MM.1S (cell line): ENCODE results near the gene FUT8.

Experiments used
- DNase-seq: peaks from one replicate; pipeline ENCODE4 v3.0.0-alpha.2; 2015
- H2AFZ ChIP-seq: fragments of 300-600 bp; sonication (generic); 2 replicates; pipeline ENCODE4 v1.6.0; 2016; ENCODE audit warnings: antibody characterized with exemption, low read length
- H3F3A ChIP-seq: fragments of 300-600 bp; sonication (generic); 2 replicates; pipeline ENCODE4 v1.6.1; 2016; ENCODE audit warnings: mild to moderate bottlenecking, antibody characterized with exemption, low read length, moderate library complexity, mixed read lengths; ENCODE audit not compliant: insufficient read depth
- H3K27ac ChIP-seq: fragments of 300-600 bp; sonication (generic); 2 replicates; pipeline ENCODE4 v1.5.1; 2016; ENCODE audit warnings: mild to moderate bottlenecking, low read length
- H3K27me3 ChIP-seq: fragments of 300-600 bp; sonication (generic); replicated peaks from 2 replicates; pipeline ENCODE4 v1.6.0; 2016; ENCODE audit warnings: low read length; ENCODE audit not compliant: insufficient read depth
- H3K36me3 ChIP-seq: fragments of 300-600 bp; sonication (generic); replicated peaks from 2 replicates; pipeline ENCODE4 v1.6.1; 2016; ENCODE audit warnings: mild to moderate bottlenecking, low read length, mixed read lengths; ENCODE audit not compliant: insufficient read depth
- H3K4me1 ChIP-seq: fragments of 300-600 bp; sonication (generic); 2 replicates; pipeline ENCODE4 v1.6.1; 2016; ENCODE audit warnings: low read length, mixed read lengths
- H3K4me2 ChIP-seq: fragments of 300-600 bp; sonication (generic); 2 replicates; pipeline ENCODE4 v1.6.0; 2016; ENCODE audit warnings: low read depth, low read length
- H3K4me3 ChIP-seq: fragments of 300-600 bp; sonication (generic); 2 replicates; pipeline ENCODE4 v1.5.1; 2016; ENCODE audit warnings: low read length, mixed read lengths
- H3K79me2 ChIP-seq: fragments of 300-600 bp; sonication (generic); 2 replicates; pipeline ENCODE4 v1.6.1; 2016; ENCODE audit warnings: mixed run types, low read length, mixed read lengths
- H3K9ac ChIP-seq: fragments of 300-600 bp; sonication (generic); 2 replicates; pipeline ENCODE4 v1.6.1; 2016; ENCODE audit warnings: low read length, mixed read lengths
- H3K9me2 ChIP-seq: fragments of 300-600 bp; sonication (generic); replicated peaks from 2 replicates; pipeline ENCODE4 v1.6.1; 2016; ENCODE audit warnings: mild to moderate bottlenecking, low read length, mixed read lengths; ENCODE audit not compliant: insufficient read depth
- H3K9me3 ChIP-seq: fragments of 300-600 bp; sonication (generic); replicated peaks from 2 replicates; pipeline ENCODE4 v1.6.1; 2016; ENCODE audit warnings: mild to moderate bottlenecking, low read length, mixed read lengths; ENCODE audit not compliant: insufficient read depth
- H4K20me1 ChIP-seq: fragments of 300-600 bp; sonication (generic); 2 replicates; pipeline ENCODE4 v1.6.1; 2016; ENCODE audit warnings: mild to moderate bottlenecking, low read length, moderate library complexity, mixed read lengths; ENCODE audit not compliant: insufficient read depth
- EZH2 ChIP-seq: fragments of 300-600 bp; sonication (generic); optimal IDR thresholded peaks from 2 replicates; pipeline ENCODE3; 2017; ENCODE audit warnings: low read depth, mild to moderate bottlenecking, antibody characterized with exemption, low read length, mixed read lengths
- EZH2phosphoT487 ChIP-seq: fragments of 300-600 bp; sonication (generic); IDR thresholded peaks from 2 replicates; pipeline ENCODE4 v1.6.1; 2018; ENCODE audit warnings: antibody characterized with exemption, low read length
- TF ChIP-seq, protein P1 (sequence below): fragments of 300-600 bp; sonication (generic); IDR thresholded peaks from 2 replicates; pipeline ENCODE4 v1.5.1; 2016; ENCODE audit warnings: antibody characterized with exemption, low read length, mixed read lengths

The FUT8 gene

DNA sequence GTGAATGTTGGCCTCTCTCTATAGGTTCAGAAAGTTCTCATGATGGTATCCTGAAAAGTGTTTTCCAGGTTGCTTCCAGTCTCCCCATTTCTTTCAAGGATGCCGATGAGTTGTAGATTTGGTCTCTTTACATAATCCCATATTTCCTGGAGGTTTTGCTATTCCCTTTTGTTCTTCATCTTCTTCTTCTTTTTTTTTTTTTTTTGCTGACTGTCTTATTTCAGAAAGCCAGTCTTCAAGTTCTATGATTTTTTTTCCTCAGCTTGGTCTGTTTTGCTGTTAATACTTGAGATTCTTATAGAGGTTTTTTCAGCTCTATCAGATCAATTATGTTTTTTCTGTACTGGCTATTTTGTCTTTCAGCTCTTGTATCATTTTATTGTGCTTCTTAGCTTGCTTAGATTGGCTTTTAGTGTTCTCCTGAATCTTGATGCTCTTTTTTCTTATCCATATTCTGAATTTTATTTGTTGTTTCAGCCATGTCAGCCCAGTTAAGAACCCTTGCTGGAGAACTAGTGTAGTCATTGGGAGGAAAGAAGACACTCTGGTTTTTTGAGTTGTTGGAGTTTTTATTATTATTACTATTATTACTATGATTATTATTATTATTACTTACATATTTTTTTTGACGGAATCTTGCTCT is 124.4 kb downstream of the FUT8 start:
- Histone ChIP-seq H3K4me3 (no peak overlapping the region), H3K27me3 (no peaks in the 10 kb centered on the region), H3K4me1 (no peaks in the 10 kb centered on the region), H3F3A (no peaks in the 10 kb centered on the region), H3K79me2 (no peaks in the 10 kb centered on the region; the same call in 1 of the 2 replicates), H4K20me1 (no peaks in the 10 kb centered on the region), H3K36me3 (no peaks in the 10 kb centered on the region), H3K9me3 (no peaks in the 10 kb centered on the region), H3K9ac (no peak overlapping the region), H3K9me2 (no peaks in the 10 kb centered on the region), H3K4me2 (no peak overlapping the region), H2AFZ (no peak overlapping the region), H3K27ac (no peak overlapping the region)
- DNase-seq = no peak
- TF ChIP-seq EZH2phosphoT487 = no peak
- TF ChIP-seq EZH2 = no peak
- TF ChIP-seq, protein P1, sequence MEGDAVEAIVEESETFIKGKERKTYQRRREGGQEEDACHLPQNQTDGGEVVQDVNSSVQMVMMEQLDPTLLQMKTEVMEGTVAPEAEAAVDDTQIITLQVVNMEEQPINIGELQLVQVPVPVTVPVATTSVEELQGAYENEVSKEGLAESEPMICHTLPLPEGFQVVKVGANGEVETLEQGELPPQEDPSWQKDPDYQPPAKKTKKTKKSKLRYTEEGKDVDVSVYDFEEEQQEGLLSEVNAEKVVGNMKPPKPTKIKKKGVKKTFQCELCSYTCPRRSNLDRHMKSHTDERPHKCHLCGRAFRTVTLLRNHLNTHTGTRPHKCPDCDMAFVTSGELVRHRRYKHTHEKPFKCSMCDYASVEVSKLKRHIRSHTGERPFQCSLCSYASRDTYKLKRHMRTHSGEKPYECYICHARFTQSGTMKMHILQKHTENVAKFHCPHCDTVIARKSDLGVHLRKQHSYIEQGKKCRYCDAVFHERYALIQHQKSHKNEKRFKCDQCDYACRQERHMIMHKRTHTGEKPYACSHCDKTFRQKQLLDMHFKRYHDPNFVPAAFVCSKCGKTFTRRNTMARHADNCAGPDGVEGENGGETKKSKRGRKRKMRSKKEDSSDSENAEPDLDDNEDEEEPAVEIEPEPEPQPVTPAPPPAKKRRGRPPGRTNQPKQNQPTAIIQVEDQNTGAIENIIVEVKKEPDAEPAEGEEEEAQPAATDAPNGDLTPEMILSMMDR = no peak

DNA sequence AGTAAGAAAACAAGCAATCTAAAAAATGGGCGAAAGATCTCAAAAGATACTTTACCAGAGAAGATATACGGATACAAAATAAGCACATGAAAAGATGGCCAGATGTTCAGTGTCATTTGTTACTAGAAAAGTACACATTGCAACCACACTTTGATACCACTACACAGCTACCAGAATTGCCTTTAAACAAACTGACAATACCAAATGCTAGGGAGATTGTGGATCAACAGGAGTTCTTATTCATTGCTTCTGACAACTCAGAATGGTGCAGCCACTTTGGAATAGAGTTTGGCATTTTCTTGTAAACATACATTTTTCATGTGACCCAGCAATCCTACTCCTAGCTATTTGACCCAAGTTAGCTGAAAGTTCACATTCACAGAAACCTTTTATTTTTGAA is 136.3 kb downstream of the FUT8 start:
- Histone ChIP-seq H4K20me1 (no peaks in the 10 kb centered on the region), H3K9me2 (no peaks in the 10 kb centered on the region), H3K27me3 (no peaks in the 10 kb centered on the region), H3K4me3 (no peak overlapping the region), H3K9ac (no peak overlapping the region), H3F3A (no peaks in the 10 kb centered on the region), H3K9me3 (no peaks in the 10 kb centered on the region), H3K4me2 (no peak overlapping the region), H3K27ac (no peak overlapping the region), H3K36me3 (no peaks in the 10 kb centered on the region), H2AFZ (no peak overlapping the region), H3K79me2 (no peaks in the 10 kb centered on the region), H3K4me1 (no peaks in the 10 kb centered on the region)
- no peak for TF ChIP-seq EZH2phosphoT487
- TF ChIP-seq EZH2 = no peak
- TF ChIP-seq, protein P1 = no peak
- no peak for DNase-seq

DNA sequence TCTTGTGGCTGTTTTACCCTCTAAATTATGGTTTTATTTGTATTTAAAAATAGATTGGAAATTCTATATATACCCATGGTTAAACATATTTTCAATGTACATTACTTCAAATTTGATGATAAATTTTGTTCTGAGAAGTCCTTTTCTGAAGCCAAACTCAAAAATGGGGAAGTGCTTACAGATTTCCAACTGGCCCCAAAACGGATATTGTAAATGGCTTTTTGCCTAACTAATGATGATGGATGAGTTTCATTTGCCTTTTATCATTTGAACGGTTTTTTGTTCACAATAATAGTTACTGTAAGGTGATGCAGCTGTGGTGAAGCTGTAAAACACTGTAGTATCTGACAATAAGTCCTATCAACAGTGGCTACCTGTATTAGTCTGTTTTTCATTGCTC is 136.9 kb downstream of the FUT8 start:
- H4K20me1 ChIP-seq = no peaks in the 10 kb centered on the region
- no peaks in the 10 kb centered on the region for H3K9me2 ChIP-seq
- no peaks in the 10 kb centered on the region for H3K27me3 ChIP-seq
- no peaks in the 10 kb centered on the region for H3K36me3 ChIP-seq
- H2AFZ ChIP-seq = no peak overlapping the region
- no peak overlapping the region for H3K9ac ChIP-seq
- no peak overlapping the region for H3K4me2 ChIP-seq
- H3K9me3 ChIP-seq = no peaks in the 10 kb centered on the region
- H3F3A ChIP-seq = no peaks in the 10 kb centered on the region
- no peak overlapping the region for H3K27ac ChIP-seq
- no peaks in the 10 kb centered on the region for H3K79me2 ChIP-seq
- H3K4me3 ChIP-seq = no peak overlapping the region
- TF ChIP-seq EZH2 = no peak
- TF ChIP-seq EZH2phosphoT487 = no peak
- TF ChIP-seq, protein P1 = no peak
- DNase-seq = no peak
- H3K4me1 ChIP-seq = no peaks in the 10 kb centered on the region
